ENCODE data around the gene CDK10. TPM values are rescaled to one million over a fixed set of nuclear protein-coding genes. Genes with fewer than 3 reads are reported as not detected.
"Not testable (repeated sequence)": the region's sequence is repeated elsewhere in the genome, so short reads cannot be mapped to it uniquely, and the experiment has no call there.

CDK10 gene
- total RNA-seq, 4 donors from 2014 or later, result 20.8 to 45.1 (median 25.7) TPM

- Histone ChIP-seq H3K27ac (replicated peaks in 1 of 4) (no peak overlapping the region), H3K9me3 (no peaks in the 10 kb centered on the region), H3K27me3 (no peaks in the 10 kb centered on the region), H3K36me3 (peaks cover 0 to 47% (median 31%) of the 10 kb centered on the region in 4 donors), H3K4me1 (peaks cover 19 to 44% (median 24%) of the 10 kb centered on the region in 4 donors), H3K4me3 (no peak overlapping the region)
- 90% methylated on average over 6 of the region's 7 CpGs for whole genome bisulfite sequencing
- no peak for TF ChIP-seq POLR2AphosphoS5 (IDR thresholded peaks at IDR 0.05)
- TF ChIP-seq EP300 (IDR thresholded peaks at IDR 0.05), result no peak
- no peak for TF ChIP-seq POLR2A (IDR thresholded peaks at IDR 0.05; ENCODE audit: low read depth)
- TF ChIP-seq CTCF (IDR thresholded peaks at IDR 0.05), result no peak
- no peak for DNase-seq (ENCODE audit: extremely low spot score)
- intact Hi-C loops (cut with DNase I), result no loop called here
Measured at GRCh38 chr16:89660146-89660545, 26.3 kb upstream of the CDK10 start.

GRCh38 chr16:89661215-89661614, 25.3 kb upstream of the CDK10 start:
- intact Hi-C loops (cut with DNase I), result no loop called here

GRCh38 chr16:89664238-89664637, 22.3 kb upstream of the CDK10 start:
- DNase-seq (ENCODE audit: extremely low spot score); H3K27ac ChIP-seq (replicated peaks in 1 of 4); intact Hi-C loops (cut with DNase I); H3K4me3 ChIP-seq; H3K27me3 ChIP-seq; H3K9me3 ChIP-seq: not testable (repeated sequence)
- H3K4me1 ChIP-seq, result peaks cover under 1 to 11% (median under 1%) of the 10 kb centered on the region in 4 donors
- H3K36me3 ChIP-seq, result peaks cover 0 to 47% (median 31%) of the 10 kb centered on the region in 4 donors
- 90% methylated on average over 11 of the region's 11 CpGs for WGBS

More at GRCh38 chr16:89661215-89661614, 25.3 kb upstream of the CDK10 start:
- 92% methylated on average over 9 of the region's 9 CpGs for WGBS
- peaks cover 17 to 33% (median 21%) of the 10 kb centered on the region in 4 donors for H3K4me1 ChIP-seq
- no peaks in the 10 kb centered on the region for H3K9me3 ChIP-seq
- H3K36me3 ChIP-seq, result peaks cover 0 to 47% (median 31%) of the 10 kb centered on the region in 4 donors
- H3K27ac ChIP-seq (replicated peaks in 1 of 4), result no peak overlapping the region
- TF ChIP-seq EP300 (IDR thresholded peaks at IDR 0.05), result no peak
- no peak for TF ChIP-seq CTCF (IDR thresholded peaks at IDR 0.05)
- no peak for TF ChIP-seq POLR2A (IDR thresholded peaks at IDR 0.05; ENCODE audit: low read depth)
- no peak for TF ChIP-seq POLR2AphosphoS5 (IDR thresholded peaks at IDR 0.05)
- no peaks in the 10 kb centered on the region for H3K27me3 ChIP-seq
- H3K4me3 ChIP-seq, result no peak overlapping the region
- DNase-seq (ENCODE audit: extremely low spot score), result no peak

- H3K9me3 ChIP-seq; DNase-seq (ENCODE audit: extremely low spot score); H3K4me3 ChIP-seq; intact Hi-C loops (cut with DNase I); H3K27me3 ChIP-seq; H3K27ac ChIP-seq (replicated peaks in 1 of 4); H3K4me1 ChIP-seq: not testable (repeated sequence)
- 59% methylated on average over 6 of the region's 7 CpGs for WGBS
- H3K36me3 ChIP-seq, result peaks cover 0 to 27% (median 18%) of the 10 kb centered on the region in 4 donors
- peak in 1 of 3 experiments; percentile 29 for TF ChIP-seq CTCF (IDR thresholded peaks at IDR 0.05)
Measured at GRCh38 chr16:89667000-89667399, 19.5 kb upstream of the CDK10 start.

GRCh38 chr16:89667633-89668032, 18.9 kb upstream of the CDK10 start:
- 86% methylated on average over 7 of the region's 9 CpGs for WGBS
- TF ChIP-seq CTCF (IDR thresholded peaks at IDR 0.05) (no peak), EP300 (IDR thresholded peaks at IDR 0.05) (no peak), POLR2AphosphoS5 (IDR thresholded peaks at IDR 0.05) (no peak), POLR2A (IDR thresholded peaks at IDR 0.05; ENCODE audit: low read depth) (no peak)
- Histone ChIP-seq H3K27ac (replicated peaks in 1 of 4) (no peak overlapping the region), H3K4me1 (no peaks in the 10 kb centered on the region), H3K36me3 (peaks cover 0 to 21% (median 15%) of the 10 kb centered on the region in 4 donors), H3K27me3 (no peaks in the 10 kb centered on the region), H3K9me3 (no peaks in the 10 kb centered on the region), H3K4me3 (no peak overlapping the region)
- intact Hi-C loops (cut with DNase I), result no loop called here
- DNase-seq (ENCODE audit: extremely low spot score), result no peak

Data from esophagus muscularis mucosa (tissue), 4 donors.